ENCODE measurements around the gene CASP6. TPM values are rescaled to one million over a fixed set of nuclear protein-coding genes. Genes with fewer than 3 reads are reported as not detected.

Gene CASP6
- total RNA-seq, 4 donors from 2014 or later = 10.0 to 18.0 (median 13.7) TPM

GRCh38 chr4:109676886-109677285, 26.4 kb downstream of the CASP6 start:
- no peaks in the 10 kb centered on the region for H3K4me1 ChIP-seq
- H3K27me3 ChIP-seq = no peaks in the 10 kb centered on the region
- no peak overlapping the region for H3K27ac ChIP-seq
- no peak for DNase-seq (ENCODE audit: low spot score in 2 of 2)
- H3K4me3 ChIP-seq = no peak overlapping the region
- TF ChIP-seq POLR2A (IDR thresholded peaks at IDR 0.05) (no peak), EP300 (IDR thresholded peaks at IDR 0.05) (no peak), CTCF (IDR thresholded peaks at IDR 0.05) (no peak)
- 87 to 90% methylated on average over 1 of the region's 1 CpG for WGBS, 2 donors
- H3K9me3 ChIP-seq = peaks cover 0 to 5% (median 0%) of the 10 kb centered on the region in 4 donors
- peaks cover 0 to 11% (median 0%) of the 10 kb centered on the region in 3 donors for H3K36me3 ChIP-seq

DNA sequence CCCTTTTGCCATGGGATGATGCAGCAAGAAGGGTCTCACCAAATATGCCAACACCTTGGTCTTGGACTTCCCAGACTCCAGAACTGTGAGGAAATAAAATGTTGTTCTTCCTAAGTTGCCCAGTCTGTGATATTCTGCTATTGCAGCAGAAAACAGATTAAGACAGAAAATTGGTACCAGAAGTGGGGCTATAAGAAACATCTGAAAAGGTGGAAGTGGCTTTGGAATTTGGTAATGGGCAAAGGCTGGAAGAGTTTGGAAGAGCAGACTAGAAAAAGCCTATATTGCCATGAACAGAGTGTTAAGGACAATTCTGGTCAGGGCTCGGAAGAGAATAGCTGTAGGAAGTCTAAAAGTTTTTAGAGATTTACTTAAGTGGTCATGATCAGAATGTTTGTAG, 27.4 kb downstream of the CASP6 start:
- 95 to 96% methylated on average over 1 of the region's 1 CpG for WGBS, 2 donors
- Histone ChIP-seq H3K4me3 (no peak overlapping the region), H3K4me1 (no peaks in the 10 kb centered on the region)

DNA sequence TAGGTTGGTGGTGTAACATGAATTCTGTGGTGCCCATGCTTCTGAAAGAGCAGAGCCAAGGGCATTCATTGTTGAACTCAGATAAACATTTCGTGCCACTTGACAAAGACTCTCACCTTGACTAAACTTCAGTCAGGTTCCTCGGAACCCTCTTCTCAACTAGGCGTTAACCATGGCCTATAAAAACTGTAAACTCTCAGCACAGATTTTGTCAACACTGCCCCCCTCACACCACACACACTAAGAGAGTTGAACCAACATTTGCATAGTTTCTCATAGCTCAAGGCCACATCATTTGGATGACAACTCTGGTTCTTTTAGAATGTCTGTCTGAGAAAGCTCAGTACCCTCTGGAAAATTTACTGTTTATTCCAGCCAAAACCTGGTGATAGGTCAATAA, 28.1 kb downstream of the CASP6 start:
- 83% methylated on average over 3 of the region's 3 CpGs for WGBS, 2 donors
- Histone ChIP-seq H3K27me3 (no peaks in the 10 kb centered on the region), H3K9me3 (peaks cover 0 to 17% (median 2%) of the 10 kb centered on the region in 4 donors), H3K27ac (no peak overlapping the region), H3K36me3 (peaks cover 0 to 7% (median 0%) of the 10 kb centered on the region in 3 donors), H3K4me1 (no peaks in the 10 kb centered on the region), H3K4me3 (no peak overlapping the region)
- TF ChIP-seq CTCF (IDR thresholded peaks at IDR 0.05) = no peak
- no peak for TF ChIP-seq EP300 (IDR thresholded peaks at IDR 0.05)
- TF ChIP-seq POLR2A (IDR thresholded peaks at IDR 0.05) = no peak
- no peak for DNase-seq (ENCODE audit: low spot score in 2 of 2)

More for the DNA sequence above, 27.4 kb downstream of the CASP6 start:
- TF ChIP-seq CTCF (IDR thresholded peaks at IDR 0.05) (no peak), EP300 (IDR thresholded peaks at IDR 0.05) (no peak), POLR2A (IDR thresholded peaks at IDR 0.05) (no peak)
- DNase-seq (ENCODE audit: low spot score in 2 of 2) = no peak
- Histone ChIP-seq H3K27ac (no peak overlapping the region), H3K9me3 (peaks cover 0 to 14% (median 2%) of the 10 kb centered on the region in 4 donors), H3K36me3 (peaks cover 0 to 11% (median 0%) of the 10 kb centered on the region in 3 donors), H3K27me3 (no peaks in the 10 kb centered on the region)

GRCh38 chr4:109673303-109673702, 29.9 kb downstream of the CASP6 start:
- Histone ChIP-seq H3K27me3 (no peaks in the 10 kb centered on the region), H3K4me3 (no peak overlapping the region), H3K9me3 (peaks cover 0 to 12% (median 2%) of the 10 kb centered on the region in 4 donors), H3K4me1 (no peaks in the 10 kb centered on the region), H3K27ac (no peak overlapping the region), H3K36me3 (peaks cover 0 to under 1% (median 0%) of the 10 kb centered on the region in 3 donors)
- no peak for DNase-seq (ENCODE audit: low spot score in 2 of 2)
- TF ChIP-seq POLR2A (IDR thresholded peaks at IDR 0.05) (no peak), EP300 (IDR thresholded peaks at IDR 0.05) (no peak), CTCF (IDR thresholded peaks at IDR 0.05) (no peak)
- WGBS, 2 donors = 100% methylated on average over 1 of the region's 1 CpG

DNA sequence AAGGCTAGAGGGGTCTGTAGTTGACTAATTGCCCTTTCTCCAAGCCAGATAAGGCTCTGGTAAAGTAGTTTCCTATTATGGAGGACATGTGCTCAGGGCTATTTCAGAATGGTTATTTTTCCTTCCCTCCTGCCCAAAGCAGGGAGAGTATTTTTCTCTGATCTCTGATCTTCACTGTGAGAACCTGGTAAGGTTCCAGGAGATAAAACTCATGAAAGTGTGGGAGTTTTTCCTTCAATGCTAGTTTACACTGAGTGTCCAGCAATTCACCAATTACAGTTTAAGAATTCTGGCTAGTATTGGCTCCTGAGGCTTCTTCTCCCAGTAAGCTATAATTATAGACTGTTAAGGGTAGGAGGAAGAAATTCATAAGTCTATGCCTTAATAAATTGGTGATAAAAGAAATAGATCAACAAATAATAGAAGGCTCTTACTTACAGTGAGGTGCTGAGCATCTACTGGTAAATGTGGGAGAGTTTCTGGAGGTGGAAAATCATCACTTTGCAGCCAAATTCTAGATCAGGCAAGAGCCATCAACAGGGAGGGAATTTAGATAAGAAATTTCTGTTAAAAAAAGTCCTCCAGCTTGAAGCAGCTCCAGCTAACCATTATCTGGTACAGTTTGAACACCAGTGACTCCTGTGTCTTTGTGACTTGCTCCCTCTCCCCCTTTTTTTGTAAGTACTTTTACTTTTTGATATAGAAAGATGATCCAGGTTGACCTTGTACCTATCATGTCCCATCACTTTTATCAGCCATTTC, 30.9 kb downstream of the CASP6 start:
- peaks cover 0 to 12% (median 2%) of the 10 kb centered on the region in 4 donors for H3K9me3 ChIP-seq
- no peaks in the 10 kb centered on the region for H3K4me1 ChIP-seq
- no peaks in the 10 kb centered on the region for H3K27me3 ChIP-seq
- H3K4me3 ChIP-seq = no peak overlapping the region
- TF ChIP-seq POLR2A (IDR thresholded peaks at IDR 0.05) (no peak), CTCF (IDR thresholded peaks at IDR 0.05) (no peak), EP300 (IDR thresholded peaks at IDR 0.05) (no peak)
- H3K27ac ChIP-seq = no peak overlapping the region
- DNase-seq (ENCODE audit: low spot score in 2 of 2) = no peak
- no peaks in the 10 kb centered on the region for H3K36me3 ChIP-seq
